Activated naive CD4-positive, alpha-beta T cell treated with anti-CD3 and anti-CD28 coated beads for 36 hours (primary cell): ENCODE data around the gene RPS19. TPM values are rescaled to one million over a fixed set of nuclear protein-coding genes. Genes with fewer than 3 reads are reported as not detected.

Source experiments
- CTCF ChIA-PET: fragments of 350-600 bp; sonication (Branson Sonifier 250); formaldehyde crosslinking; loops from one replicate; lab custom pipeline; 2021; ENCODE audit warnings: antibody characterized with exemption; lab: Charles Lee
- DNase-seq: peaks from one replicate; pipeline ENCODE4 v3.0.0-alpha.2; 2020
- H3K27ac Mint-ChIP-seq: one replicate; pipeline ENCODE4 v1.8.0; 2021; ENCODE audit warnings: mild to moderate bottlenecking, mixed read lengths
- H3K27me3 Mint-ChIP-seq: one replicate; pipeline ENCODE4 v1.8.0; 2021; ENCODE audit warnings: low read depth, mixed read lengths
- H3K36me3 Mint-ChIP-seq: one replicate; pipeline ENCODE4 v1.8.0; 2021; ENCODE audit warnings: low read depth, mixed read lengths
- H3K4me1 Mint-ChIP-seq: one replicate; pipeline ENCODE4 v1.8.0; 2021; ENCODE audit warnings: low read depth, mixed read lengths
- H3K4me3 Mint-ChIP-seq: one replicate; pipeline ENCODE4 v1.8.0; 2021; ENCODE audit warnings: mild to moderate bottlenecking, moderate library complexity, mixed read lengths
- H3K9me3 Mint-ChIP-seq: one replicate; pipeline ENCODE4 v1.8.0; 2021; ENCODE audit warnings: mixed read lengths
- intact Hi-C: fragments of 100-400 bp; cut with micrococcal nuclease; formaldehyde crosslinking; loops from one replicate; pipeline ENCODE4 v1.15.1; 2023
- total RNA-seq, 2 experiments: library from RNA; stranded (reverse); gene quantifications; one replicate each; pipeline ENCODE4 v1.2.3, GENCODE V29; 2021

RPS19 gene
- total RNA-seq, 2 experiments from 2014 or later, result 4,092 to 4,109 TPM

GRCh38 chr19:41893899-41894298 lies 33.8 kb downstream of the RPS19 start:
- H3K36me3 Mint-ChIP-seq, result peaks cover 29% of the 10 kb centered on the region
- peak overlapping the region; percentile 61 for H3K27ac Mint-ChIP-seq
- H3K9me3 Mint-ChIP-seq, result no peaks in the 10 kb centered on the region
- H3K4me1 Mint-ChIP-seq, result peaks cover 67% of the 10 kb centered on the region
- intact Hi-C loops, result no loop called here
- DNase-seq, result peak; percentile 43
- CTCF ChIA-PET, result no interaction called here
- H3K27me3 Mint-ChIP-seq, result no peaks in the 10 kb centered on the region
- H3K4me3 Mint-ChIP-seq, result no peak overlapping the region

- Mint-ChIP-seq H3K27me3 (no peaks in the 10 kb centered on the region), H3K36me3 (peaks cover 29% of the 10 kb centered on the region), H3K4me1 (peaks cover 66% of the 10 kb centered on the region), H3K4me3 (no peak overlapping the region), H3K27ac (peak overlapping the region; percentile 61), H3K9me3 (no peaks in the 10 kb centered on the region)
- CTCF ChIA-PET, result no interaction called here
- intact Hi-C loops, result no loop called here
- DNase-seq, result no peak
Measured at GRCh38 chr19:41894350-41894749, 34.3 kb downstream of the RPS19 start.

GRCh38 chr19:41895745-41896580 lies 35.9 kb downstream of the RPS19 start:
- H3K27ac Mint-ChIP-seq, result peak overlapping the region; percentile 84
- intact Hi-C loops, result no loop called here
- CTCF ChIA-PET, result interaction anchor here (0.5 kb wide), 1 partner anchor 39 kb away, joined by 3 read pairs; no protein-coding TSS in a partner anchor
- H3K4me1 Mint-ChIP-seq, result peaks cover 53% of the 10 kb centered on the region
- H3K36me3 Mint-ChIP-seq, result peaks cover 29% of the 10 kb centered on the region
- H3K4me3 Mint-ChIP-seq, result no peak overlapping the region
- no peaks in the 10 kb centered on the region for H3K9me3 Mint-ChIP-seq
- no peaks in the 10 kb centered on the region for H3K27me3 Mint-ChIP-seq
- no peak for DNase-seq

- no peak overlapping the region for H3K4me3 Mint-ChIP-seq
- intact Hi-C loops, result no loop called here
- no peaks in the 10 kb centered on the region for H3K9me3 Mint-ChIP-seq
- CTCF ChIA-PET, result no interaction called here
- peaks cover 49% of the 10 kb centered on the region for H3K4me1 Mint-ChIP-seq
- no peaks in the 10 kb centered on the region for H3K27me3 Mint-ChIP-seq
- no peak for DNase-seq
- H3K36me3 Mint-ChIP-seq, result peaks cover 31% of the 10 kb centered on the region
- H3K27ac Mint-ChIP-seq, result peak overlapping the region; percentile 84
Measured at GRCh38 chr19:41896581-41896942, 36.5 kb downstream of the RPS19 start.

GRCh38 chr19:41897181-41897580 lies 37.1 kb downstream of the RPS19 start:
- no peaks in the 10 kb centered on the region for H3K9me3 Mint-ChIP-seq
- H3K27ac Mint-ChIP-seq, result no peak overlapping the region
- peaks cover 36% of the 10 kb centered on the region for H3K36me3 Mint-ChIP-seq
- no peak overlapping the region for H3K4me3 Mint-ChIP-seq
- CTCF ChIA-PET, result no interaction called here
- peaks cover 44% of the 10 kb centered on the region for H3K4me1 Mint-ChIP-seq
- H3K27me3 Mint-ChIP-seq, result no peaks in the 10 kb centered on the region
- intact Hi-C loops, result no loop called here
- no peak for DNase-seq

- Mint-ChIP-seq H3K4me3 (no peak overlapping the region), H3K27me3 (no peaks in the 10 kb centered on the region)
Measured at GRCh38 chr19:41897820-41898219, 37.8 kb downstream of the RPS19 start.

GRCh38 chr19:41898235-41898634 lies 38.2 kb downstream of the RPS19 start:
- no peaks in the 10 kb centered on the region for H3K27me3 Mint-ChIP-seq
- CTCF ChIA-PET, result no interaction called here
- peaks cover 39% of the 10 kb centered on the region for H3K4me1 Mint-ChIP-seq

More at GRCh38 chr19:41897820-41898219, 37.8 kb downstream of the RPS19 start:
- DNase-seq, result no peak
- peaks cover 38% of the 10 kb centered on the region for H3K36me3 Mint-ChIP-seq
- intact Hi-C loops, result no loop called here
- CTCF ChIA-PET, result no interaction called here
- H3K9me3 Mint-ChIP-seq, result no peaks in the 10 kb centered on the region
- H3K4me1 Mint-ChIP-seq, result peaks cover 42% of the 10 kb centered on the region
- H3K27ac Mint-ChIP-seq, result peak overlapping the region; percentile 63

GRCh38 chr19:41901707-41902360 lies 41.8 kb downstream of the RPS19 start:
- Mint-ChIP-seq H3K9me3 (no peaks in the 10 kb centered on the region), H3K36me3 (peaks cover 49% of the 10 kb centered on the region), H3K27ac (peak overlapping the region; percentile 36), H3K4me1 (peaks cover 33% of the 10 kb centered on the region), H3K4me3 (no peak overlapping the region), H3K27me3 (no peaks in the 10 kb centered on the region)
- intact Hi-C loops, result no loop called here
- CTCF ChIA-PET, result interaction anchor here (0.7 kb wide), 1 partner anchor 49 kb away, joined by 3 read pairs; no protein-coding TSS in a partner anchor
- no peak for DNase-seq

More at GRCh38 chr19:41898235-41898634, 38.2 kb downstream of the RPS19 start:
- Mint-ChIP-seq H3K36me3 (peaks cover 36% of the 10 kb centered on the region), H3K4me3 (no peak overlapping the region), H3K9me3 (no peaks in the 10 kb centered on the region), H3K27ac (no peak overlapping the region)
- intact Hi-C loops, result no loop called here
- DNase-seq, result no peak

GRCh38 chr19:41902594-41902993 lies 42.5 kb downstream of the RPS19 start:
- no peaks in the 10 kb centered on the region for H3K9me3 Mint-ChIP-seq
- H3K4me1 Mint-ChIP-seq, result peaks cover 35% of the 10 kb centered on the region
- no peak overlapping the region for H3K4me3 Mint-ChIP-seq
- DNase-seq, result no peak
- H3K36me3 Mint-ChIP-seq, result peaks cover 50% of the 10 kb centered on the region
- H3K27me3 Mint-ChIP-seq, result no peaks in the 10 kb centered on the region
- no peak overlapping the region for H3K27ac Mint-ChIP-seq
- CTCF ChIA-PET, result interaction anchor here (0.6 kb wide), 1 partner anchor 13 kb away, joined by 6 read pairs; no protein-coding TSS in a partner anchor
- intact Hi-C loops, result no loop called here

- CTCF ChIA-PET, result no interaction called here
- Mint-ChIP-seq H3K9me3 (no peaks in the 10 kb centered on the region), H3K4me1 (peaks cover 29% of the 10 kb centered on the region), H3K36me3 (peaks cover 45% of the 10 kb centered on the region), H3K27ac (peak overlapping the region; percentile 31), H3K4me3 (no peak overlapping the region), H3K27me3 (no peaks in the 10 kb centered on the region)
- intact Hi-C loops, result no loop called here
- DNase-seq, result no peak
Measured at GRCh38 chr19:41903193-41903953, 43.3 kb downstream of the RPS19 start.

GRCh38 chr19:41904118-41904870 lies 44.2 kb downstream of the RPS19 start:
- Mint-ChIP-seq H3K4me3 (no peak overlapping the region), H3K36me3 (peaks cover 41% of the 10 kb centered on the region), H3K27ac (peak overlapping the region; percentile 36), H3K27me3 (no peaks in the 10 kb centered on the region), H3K9me3 (no peaks in the 10 kb centered on the region), H3K4me1 (peaks cover 30% of the 10 kb centered on the region)
- intact Hi-C loops, result no loop called here
- CTCF ChIA-PET, result no interaction called here
- DNase-seq, result no peak
